GM10266 (cell line): ENCODE measurements around the gene SMIM24.

ENCODE experiments used
- DNase-seq: peaks from one replicate; pipeline ENCODE4 v3.0.0; 2012; ENCODE audit errors: extremely low spot score
- CTCF ChIP-seq: IDR thresholded peaks from 2 replicates; pipeline ENCODE4 v1.5.1; 2012; ENCODE audit warnings: mild to moderate bottlenecking, low read depth; ENCODE audit not compliant: control insufficient read depth, insufficient read depth; ENCODE audit errors: missing control alignments

The SMIM24 gene

DNA sequence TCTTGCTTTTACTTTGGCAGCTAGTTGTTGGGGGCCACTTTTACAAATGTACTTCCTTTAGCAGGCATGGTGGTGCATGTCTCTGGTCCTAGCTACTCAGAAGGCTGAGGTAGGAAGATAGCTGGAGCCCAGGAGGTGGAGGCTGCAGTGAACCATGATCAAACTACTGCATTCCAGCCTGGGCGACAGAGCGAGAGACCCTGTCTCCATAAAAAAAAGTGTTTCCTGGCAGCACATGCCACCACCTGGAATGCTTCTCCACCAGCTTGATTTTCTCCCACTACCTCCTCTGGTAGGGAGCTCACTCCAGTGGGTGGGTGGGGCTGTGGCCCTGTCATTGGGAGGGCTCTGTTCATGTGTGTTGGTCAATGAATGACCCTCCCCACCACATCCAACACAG lies 38.3 kb upstream of the SMIM24 start:
- TF ChIP-seq CTCF = no peak
- DNase-seq = no peak

- TF ChIP-seq CTCF = no peak
- no peak for DNase-seq
Measured at GRCh38 chr19:3518255-3518654, 37.9 kb upstream of the SMIM24 start.

DNA sequence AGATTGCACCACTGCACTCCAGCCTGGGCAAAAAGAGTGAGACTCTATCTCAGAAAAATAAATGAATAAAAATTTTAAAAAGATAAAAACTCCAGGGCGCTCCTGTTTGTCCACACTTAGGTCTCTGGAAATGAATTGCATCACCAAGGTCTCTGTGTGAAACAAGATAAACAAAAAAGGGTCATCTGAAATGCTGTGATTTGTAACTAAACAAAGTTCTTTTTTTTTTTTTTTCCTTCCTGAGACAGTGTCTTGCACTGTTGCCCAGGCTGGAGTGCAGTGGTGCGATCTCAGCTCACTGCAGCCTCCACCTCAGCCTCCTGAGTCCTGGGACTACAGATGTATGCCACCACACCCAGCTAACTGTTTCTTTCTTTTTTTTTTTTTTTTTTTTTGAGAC lies 37.3 kb upstream of the SMIM24 start:
- TF ChIP-seq CTCF = no peak
- DNase-seq = no peak

- DNase-seq = no peak
- TF ChIP-seq CTCF = no peak
Measured at GRCh38 chr19:3516675-3517207, 36.4 kb upstream of the SMIM24 start.

DNA sequence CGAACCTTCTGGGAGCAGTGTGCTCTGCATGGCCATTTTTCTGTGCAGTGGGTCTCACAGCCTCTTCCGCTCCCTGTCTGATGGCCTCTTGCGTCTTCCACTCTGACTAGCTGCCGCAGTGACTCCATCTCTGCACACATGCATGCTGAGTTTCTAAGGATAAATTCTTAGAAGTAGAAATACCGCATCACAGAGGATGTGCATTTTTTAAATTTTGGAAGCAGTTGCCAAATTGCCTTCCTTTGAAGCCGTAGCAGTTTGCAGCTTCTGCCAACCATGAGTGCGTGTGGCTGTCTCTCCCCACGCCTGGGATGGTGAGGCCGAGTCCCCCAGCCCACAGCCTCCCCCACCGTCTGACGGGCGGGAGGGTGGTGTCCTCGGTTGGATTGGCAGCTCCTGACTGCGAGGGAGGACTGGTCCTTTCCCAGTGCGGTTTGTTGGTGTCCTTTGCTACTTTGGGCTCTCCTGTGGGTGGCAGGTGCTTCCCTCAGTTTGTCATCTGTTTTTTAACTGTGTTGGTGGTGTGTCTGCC lies 35.6 kb upstream of the SMIM24 start:
- no peak for DNase-seq
- no peak for TF ChIP-seq CTCF

DNA sequence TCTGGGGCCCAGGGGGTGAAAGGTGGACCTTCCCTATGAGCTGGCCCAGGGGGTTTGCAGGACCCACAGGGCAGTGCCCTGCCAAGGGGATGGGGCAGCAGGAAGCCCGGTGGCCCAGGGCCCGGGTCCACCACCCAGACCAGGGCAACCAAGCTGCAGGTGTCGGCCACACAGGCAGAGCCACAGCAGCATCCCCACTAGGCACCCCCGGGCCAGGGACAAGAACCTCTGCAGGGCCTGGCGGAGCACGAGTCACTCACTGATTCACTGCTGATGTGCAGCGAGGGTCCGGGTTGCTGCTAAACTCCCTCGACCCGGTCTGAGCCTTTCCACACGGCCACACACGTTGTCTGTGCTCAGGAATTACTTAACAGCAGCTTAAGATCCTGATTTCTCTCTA lies 34.6 kb upstream of the SMIM24 start:
- no peak for DNase-seq

More for the DNA sequence above, 34.6 kb upstream of the SMIM24 start:
- TF ChIP-seq CTCF = no peak
